Inflammatory macrophage treated with lipopolysaccharide for 1 hour (primary cell): Measurements from ENCODE around the gene HHATL.

ENCODE experiments used
- DNase-seq, 2 donors: peaks; one replicate each; pipeline ENCODE4 v3.0.0-alpha.2; 2020 to 2022

Gene HHATL

DNA sequence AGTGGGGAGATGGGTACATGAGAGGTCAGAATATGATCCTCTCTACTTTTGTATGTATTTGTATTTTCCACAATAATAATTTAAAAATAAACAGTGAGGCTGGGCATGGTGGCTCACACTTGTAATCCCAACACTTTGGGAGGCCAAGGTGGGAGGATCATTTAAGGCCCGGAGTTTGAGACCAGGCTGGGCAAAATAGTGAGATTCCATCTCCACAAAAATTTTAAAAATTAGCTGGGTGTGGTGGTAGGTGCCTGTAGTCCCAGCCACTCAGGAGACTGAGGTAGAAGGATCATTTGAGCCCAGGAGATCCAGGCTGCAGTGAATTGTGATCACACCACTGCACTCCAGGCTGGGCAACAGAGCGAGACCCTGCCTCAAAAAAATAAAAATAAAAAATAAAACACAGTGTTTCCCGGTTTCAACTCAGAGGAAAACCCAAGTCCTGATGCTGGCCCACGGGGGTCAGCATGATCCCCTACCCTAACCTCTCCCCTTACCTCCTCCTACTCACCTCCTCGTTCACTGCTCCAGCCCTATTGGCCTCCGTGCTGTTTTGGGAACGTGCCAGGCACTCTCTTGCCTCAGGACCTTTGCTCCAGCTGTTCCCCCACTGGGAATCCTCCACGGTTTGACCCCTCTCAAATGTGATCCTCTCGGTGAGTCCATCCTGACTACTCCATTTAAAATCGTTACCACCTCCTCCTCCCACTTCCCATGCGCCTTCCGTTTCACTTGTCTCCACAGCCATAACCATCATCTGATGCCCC lies 20.1 kb downstream of the HHATL start:
- no peak for DNase-seq

DNA sequence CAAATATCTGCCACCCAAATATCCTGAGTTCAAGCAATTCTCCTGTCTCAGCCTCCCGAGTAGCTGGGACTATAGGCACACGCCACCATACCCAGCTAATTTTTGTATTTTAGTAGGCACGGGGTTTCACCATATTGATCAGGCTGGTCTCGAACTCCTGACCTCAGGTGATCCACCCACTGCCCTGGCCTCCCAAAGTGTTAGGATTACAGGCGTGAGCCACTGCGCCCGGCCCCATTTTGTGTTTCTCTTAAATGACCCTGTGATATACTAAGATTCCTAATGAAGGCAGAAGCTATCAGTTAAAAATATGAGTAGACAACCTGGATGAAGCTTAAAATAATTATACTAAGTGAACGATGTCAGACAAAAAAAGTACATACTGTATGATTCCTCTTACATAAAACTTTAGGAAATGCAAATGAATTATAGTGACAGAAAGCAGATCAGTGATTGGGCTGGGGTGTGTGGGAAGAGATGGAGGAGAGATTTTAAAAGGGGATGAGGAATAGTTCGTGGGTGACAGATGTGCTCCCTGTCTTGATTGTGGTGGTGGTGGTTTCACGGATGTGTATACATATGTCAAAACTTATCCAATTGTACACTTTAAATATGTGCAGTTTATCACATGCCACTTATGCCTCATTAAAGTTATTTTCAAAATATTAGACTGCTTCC lies 21.1 kb downstream of the HHATL start:
- no peak for DNase-seq

DNA sequence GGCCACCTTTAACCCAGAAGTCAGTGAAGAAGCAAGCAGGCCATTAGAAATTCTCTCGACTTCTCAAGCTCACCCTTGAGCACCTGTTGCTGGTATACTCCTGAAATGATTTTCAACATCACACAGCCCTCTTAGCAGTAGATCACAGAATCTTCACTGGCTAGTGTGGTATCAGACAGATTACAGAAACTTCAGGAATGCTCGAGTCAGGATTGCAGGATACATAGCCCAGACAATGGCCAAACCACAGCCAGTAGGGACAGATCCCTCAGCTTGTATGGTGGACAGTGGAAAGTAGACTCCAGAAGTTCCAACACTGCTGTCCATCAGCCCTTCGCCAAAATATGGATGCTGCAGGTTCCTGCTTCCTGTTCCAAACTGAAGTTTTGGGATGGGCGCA lies 21.8 kb downstream of the HHATL start:
- DNase-seq: no peak

DNA sequence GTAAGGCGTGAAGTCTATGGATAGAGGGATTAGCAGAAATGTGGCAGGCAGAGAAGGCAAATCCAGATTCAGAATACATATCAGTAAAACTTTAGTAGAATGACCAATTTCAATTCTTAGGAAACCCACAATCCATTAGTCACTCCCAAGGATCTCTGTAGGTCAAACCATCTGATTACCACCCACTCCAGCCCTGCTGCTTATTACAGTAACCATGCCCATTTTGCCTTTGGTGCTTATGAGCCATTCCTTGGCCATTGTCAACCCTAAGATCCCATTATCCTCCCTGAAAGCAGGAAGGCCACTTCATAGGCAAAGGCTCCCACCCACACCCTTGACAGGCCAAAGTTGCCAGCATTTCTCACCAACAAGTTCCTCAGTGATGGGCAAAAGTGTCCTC lies 22.3 kb downstream of the HHATL start:
- DNase-seq: peak; percentile 49 to 79

DNA sequence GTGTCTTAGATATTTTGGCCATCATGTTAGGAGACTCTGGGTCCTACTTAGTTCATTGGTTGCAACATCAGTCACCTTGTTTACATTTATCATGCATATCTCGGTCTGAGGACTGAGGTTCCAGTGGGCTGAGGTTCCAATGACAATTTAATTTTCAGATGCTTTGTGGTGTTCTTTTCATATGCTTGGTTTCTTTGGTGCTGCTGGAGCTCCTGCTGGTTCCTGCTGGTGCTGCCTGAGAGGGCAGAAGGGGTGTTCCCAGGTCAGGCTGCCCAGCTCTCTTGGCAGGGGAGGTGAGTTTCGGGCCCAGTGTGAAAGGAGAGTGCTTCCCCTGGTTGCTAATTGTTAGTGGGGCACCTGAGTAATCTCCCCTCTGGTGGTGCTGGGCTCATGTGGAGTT lies 24.2 kb downstream of the HHATL start:
- no peak for DNase-seq

DNA sequence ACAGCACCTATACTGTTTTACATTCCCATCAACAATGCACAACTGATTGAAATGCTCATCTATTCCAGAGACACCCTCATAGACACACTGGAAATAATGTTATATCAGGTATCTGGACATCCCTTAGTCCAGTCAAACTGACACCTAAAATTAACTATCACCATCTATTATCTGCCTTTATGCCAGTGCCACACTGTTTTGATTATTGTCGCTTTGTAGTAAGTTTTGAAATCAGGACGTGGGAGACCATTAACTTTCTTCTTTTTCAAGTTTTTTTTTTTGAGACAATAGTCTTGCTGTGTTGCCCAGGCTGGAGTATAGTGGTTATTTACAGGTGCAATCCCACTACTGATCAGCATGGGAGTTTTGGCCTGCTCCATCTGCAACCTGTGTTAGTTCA lies 26.7 kb downstream of the HHATL start:
- DNase-seq: no peak

DNA sequence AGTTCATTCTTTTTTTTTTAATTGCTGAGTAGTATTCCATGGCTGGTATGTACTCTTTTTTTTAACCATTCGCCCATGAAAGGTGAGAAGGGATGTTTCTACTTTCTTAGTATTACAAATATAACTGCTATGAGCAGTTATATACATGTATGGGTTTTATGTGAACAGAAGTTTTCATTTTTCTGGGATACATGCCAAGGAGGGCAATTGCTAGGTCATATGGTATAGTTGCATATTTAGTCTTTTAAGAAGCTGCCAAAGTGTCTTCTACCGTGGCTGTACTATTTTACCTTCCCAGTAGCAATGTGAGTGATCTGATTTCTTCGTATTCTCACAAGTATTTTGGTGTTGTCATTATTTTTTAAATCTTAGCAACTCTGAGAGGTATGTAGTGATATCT lies 28.5 kb downstream of the HHATL start:
- no peak for DNase-seq

DNA sequence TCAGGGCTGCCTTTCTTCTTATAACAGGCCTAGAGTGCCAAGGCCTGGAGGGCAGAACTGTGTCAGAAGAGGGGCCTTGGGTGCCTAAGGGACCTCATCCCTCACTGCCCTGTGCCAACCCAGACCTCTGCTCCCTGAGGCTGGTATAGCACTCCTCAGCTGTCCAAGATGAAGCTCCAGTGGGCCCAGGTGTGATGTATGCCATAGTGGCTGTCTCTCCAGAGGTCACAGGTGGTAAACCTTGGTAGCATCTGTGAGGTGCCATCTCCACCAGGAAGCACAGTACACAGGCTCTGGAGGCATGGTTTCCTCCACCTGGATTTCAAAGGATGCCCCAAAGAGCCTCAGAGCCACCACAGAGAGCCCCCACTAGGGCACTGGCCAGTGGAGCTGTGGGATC lies 29.5 kb downstream of the HHATL start:
- DNase-seq: no peak

DNA sequence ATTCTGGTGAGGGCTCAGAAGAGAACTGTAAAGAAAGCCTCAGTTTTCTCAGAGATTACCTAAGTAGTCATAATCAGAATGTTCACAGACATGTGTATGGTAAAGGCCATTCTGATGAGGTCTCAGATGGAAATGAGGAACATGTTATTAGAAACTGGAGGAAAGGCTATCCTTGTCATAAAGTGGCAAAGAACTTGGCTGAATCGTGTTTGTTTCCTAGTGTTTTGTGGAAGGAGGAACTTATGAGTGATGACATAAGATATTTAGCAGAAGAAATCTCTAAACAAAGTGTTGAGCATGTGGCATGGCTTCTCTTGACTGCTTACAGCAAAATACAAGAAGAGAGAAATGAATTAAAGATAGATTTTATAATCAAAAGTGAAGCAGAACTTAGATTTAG lies 30.1 kb downstream of the HHATL start:
- peak; percentile 70 to 77 for DNase-seq

DNA sequence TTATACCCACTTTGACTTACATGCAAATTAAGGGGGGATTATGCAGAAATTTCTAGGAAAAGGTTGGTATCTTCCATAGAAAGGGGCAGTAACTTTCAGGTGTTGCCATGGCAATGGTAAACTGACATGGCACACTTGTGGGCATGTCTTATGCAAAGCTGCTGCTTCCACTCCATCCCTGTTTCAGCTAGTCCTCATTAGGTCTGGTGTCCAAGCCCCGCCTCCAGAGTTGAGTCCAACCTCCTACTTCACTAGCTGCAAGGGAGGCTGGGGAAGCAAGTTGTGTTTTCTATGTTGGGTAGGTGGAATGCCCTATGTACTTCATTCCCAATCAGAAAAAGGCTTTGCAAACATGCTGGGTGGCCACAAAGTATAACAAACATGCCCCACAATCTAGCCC lies 31.9 kb downstream of the HHATL start:
- DNase-seq: no peak

DNA sequence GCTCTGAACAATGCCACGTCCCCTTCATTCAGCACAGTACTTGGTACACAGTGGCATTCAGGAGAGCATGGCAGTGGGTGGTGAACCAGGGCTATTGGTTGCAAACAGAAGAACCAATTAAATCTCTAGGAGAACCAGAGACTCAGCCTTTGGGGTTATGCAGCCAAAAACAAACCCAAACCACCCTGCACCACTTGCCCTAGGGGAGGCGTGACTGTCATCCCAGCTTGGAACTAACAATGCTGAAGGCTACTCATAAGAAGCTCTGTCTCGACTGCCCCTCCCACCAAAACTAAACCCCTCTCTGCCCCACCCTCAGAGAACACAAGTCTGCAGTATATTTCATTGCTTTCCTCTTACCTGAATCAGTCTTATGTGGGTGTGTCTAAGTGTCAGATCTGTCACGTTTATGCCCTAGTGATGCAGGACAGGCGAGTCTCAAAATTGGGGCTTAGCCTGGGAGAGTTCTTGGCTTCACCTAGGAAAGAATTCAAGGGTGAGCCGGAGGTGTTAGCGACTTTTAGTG lies 32.5 kb downstream of the HHATL start:
- no peak for DNase-seq

DNA sequence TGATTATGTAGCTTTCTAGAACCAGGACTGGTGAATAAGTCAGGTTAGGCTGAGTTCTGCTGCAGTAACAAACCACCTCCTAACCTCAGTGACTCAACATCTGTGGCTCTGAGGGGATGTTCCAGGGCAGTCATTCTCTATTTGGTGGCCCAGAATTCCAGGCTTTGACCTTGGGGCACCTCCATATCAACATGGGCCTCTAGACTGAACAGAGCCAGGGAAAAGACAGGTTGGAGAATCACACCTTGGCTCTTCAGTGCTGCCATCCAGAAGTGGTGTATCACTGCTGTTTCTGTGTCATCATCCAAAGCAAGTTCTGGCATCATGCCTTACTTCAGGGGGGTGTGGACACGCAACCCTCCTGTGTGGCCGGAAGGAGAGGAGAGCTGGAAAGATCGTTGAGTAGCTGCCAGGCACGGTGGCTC lies 33.8 kb downstream of the HHATL start:
- no peak for DNase-seq

DNA sequence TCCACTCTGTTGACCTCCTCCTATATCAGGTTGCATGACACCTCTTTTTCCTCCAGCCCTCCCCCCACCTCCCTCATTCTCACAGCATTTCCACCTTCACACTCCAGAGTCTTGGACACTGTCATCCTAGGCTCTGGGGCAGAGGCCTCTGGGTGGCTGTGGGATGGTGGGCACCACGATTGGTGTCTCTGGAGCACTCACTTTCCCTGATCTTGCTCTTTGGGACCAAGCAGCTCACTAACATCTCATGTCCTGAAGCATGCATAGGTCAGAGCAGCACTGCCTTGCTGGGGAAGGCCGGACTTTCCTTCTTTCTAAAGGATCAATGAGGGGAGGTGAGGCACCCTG lies 34.2 kb downstream of the HHATL start:
- no peak for DNase-seq

DNA sequence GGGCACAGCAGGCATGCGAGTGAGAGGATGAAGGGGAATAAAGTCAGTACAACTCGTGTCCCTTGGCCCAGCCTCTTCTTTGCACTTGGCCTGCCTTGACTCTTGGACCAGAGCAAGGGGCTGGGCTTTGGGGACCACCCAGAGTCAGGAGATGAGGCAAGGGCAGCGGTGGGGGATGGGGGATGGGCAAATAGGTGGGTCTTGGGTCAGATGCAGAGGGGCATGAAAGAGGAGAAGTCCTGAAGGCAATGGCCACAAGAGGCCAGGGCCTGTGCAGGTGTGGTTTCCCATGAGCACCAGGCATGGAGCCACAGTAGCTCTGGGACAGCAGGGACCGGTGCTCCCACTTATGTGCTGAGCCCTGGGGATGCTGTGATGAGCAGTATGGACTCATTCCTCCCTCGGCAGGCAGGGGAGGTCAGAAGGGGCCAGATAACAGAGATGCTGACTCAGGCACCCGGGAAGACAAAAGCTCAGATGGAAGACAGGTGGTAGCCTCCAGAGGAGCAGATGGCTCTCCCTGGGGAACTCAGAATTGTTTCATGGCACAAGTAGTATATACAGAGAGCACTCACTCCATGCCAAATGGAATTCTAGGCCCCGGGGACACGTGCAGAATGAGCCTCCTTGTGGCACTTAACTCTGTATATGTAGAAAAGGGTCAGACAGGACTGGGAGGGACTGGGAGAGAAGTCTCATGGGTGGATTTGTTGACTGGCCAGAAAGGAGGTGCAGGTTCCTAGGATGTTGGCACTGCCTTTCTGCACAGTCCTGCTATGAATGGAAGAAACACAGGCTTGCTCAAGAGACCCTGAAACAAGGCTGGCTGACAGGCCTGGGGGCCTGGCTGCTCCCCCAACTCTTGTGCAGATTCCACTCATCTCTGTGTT lies 34.8 kb downstream of the HHATL start:
- DNase-seq: no peak

DNA sequence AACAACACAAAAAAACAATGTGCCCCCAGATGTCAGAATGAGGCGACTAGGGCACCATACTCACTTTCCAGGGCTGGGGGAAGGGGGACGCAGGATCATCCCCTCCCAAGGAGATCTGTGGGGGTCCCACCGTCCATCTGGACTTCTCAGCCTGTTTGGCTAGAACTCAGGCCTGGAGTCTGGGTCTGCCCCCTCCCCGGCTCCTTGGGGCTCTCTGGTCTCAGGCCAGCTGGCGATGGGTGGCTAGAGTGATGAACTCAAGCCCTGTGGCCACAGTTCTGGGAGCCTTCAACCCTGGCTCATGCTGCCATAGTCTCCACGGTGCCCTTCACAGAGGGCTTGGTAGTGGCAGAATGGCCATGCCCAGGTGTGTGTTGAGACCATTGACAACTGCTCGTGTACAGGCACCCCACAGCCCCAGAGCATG lies 35.5 kb downstream of the HHATL start:
- no peak for DNase-seq

DNA sequence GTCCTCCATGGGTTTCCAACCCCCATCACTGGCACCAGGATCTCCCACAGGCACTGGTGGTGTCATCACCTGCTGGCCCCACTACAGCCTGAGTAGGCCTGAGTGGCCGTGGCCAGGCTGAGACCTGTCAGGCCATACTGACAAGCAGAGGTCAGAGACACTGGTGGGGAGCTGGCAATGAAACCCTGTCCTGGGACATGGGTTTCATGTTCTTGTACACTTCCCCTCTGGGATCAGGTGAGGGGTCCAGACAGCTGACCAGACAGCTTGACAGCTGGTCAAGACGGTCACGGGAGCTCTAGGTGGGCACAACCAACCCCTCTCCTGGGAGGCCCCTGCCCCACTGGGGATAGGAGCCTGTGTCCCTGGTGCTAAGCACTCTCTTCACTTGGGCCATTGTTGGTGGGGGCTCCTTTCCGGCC lies 36.0 kb downstream of the HHATL start:
- no peak for DNase-seq

DNA sequence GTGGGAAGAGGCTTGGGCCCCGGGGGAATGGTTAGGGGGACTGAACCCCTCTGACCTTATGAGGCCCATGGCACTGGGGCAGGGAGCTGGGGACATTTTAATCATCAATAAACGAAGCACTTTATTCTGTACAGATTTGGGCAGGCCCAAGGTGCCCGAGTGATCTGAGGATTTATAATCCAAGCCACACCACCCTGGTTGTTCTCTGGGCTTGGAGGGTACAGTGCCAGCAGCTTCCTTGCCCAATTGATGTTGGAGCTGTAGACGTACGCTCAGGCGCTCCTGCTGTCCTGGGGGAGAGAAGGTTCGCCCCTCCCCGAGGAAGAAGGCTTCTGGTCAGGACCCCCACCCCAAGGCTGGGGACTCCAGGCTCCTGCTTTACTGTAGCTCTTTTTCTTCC lies 36.6 kb downstream of the HHATL start:
- no peak for DNase-seq

DNA sequence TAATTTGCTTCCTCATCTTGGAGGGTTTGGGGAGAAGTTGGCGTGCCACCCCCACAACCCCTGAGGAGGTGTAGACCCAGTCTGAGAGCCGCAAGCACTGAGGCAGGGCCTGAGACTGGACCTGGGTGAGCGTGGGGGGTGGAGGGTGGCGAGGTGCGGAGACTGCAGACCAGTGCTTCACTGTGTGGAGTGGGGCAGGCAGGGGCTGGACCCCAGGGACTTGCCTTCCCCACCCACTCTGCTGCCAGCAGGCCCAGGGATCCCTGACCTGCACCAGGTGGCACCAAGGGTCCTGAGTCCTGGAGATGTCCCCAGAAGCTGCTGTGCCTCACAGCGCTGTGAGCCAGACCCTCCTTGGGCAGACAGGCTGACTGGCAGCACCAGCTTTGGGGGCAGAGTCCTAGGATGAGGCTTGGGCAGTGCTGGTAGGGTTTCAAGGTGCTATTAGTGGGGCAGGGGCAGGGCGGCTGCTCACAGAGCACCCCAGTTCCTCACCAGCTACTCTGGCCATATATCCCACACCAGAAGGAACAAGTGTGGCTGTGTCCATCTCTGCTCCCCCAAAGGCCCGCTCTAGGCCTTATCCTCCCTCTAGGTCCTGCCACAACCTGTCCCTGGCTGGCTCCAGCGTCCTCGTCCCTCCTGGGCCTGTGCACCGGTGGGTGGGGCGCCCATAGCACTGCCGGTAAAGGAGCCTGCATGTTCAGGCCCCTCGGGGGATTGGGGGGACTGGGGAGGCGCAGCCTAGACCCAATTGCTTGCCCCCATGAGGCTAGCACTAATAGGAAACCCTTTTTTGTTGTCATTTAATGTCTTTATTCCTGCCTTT lies 37.3 kb downstream of the HHATL start:
- no peak for DNase-seq

DNA sequence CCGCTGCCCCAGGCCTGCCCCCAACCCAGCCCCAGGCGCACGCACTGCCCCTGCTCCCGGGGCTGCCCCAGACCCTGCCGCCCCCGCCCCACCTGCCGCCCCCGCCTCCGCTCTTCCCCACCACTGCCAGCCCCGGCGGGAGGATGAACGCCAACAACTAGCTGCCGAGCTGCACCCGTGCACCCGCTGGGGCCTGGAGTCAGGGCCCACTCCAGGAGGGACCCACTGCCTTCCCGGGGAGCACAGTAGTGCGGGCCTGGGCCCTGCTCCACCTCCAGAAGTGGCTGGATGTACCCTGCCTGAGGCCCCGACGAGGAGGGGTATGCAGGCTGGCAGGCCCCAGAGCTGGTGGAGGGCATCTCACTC lies 38.2 kb downstream of the HHATL start:
- no peak for DNase-seq

DNA sequence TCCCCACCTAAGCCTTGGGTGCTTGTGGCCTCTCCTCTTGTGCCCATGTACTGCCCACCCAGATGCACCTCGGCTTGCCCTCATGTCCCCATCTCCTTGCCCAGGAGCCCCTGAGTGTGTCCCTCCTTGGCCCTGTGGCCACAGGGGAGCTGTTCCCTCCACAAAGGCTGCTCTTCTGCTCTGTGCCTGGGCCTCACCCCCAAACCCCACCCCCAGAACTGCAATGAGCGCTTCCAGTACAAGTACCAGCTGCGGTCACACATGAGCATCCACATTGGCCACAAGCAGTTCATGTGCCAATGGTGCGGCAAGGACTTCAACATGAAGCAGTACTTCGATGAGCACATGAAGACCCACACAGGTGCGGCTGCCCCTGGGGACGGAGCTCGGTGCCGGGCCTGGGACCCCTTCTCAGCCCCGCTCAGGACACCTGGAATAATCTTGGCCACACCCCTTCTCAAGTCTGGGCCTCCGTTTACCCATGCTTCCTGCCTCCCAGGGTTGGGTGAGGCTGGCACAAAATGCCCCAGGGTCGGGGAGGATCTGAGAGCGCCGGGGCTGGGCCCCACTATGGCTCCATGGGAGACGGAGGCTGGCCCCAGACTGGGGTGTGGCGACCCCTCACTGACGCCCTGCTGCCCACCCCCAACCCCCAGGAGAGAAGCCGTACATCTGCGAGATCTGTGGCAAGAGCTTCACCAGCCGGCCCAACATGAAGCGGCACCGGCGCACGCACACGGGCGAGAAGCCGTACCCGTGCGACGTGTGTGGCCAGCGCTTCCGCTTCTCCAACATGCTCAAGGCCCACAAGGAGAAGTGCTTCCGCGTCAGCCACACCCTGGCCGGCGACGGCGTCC lies 38.8 kb downstream of the HHATL start:
- no peak for DNase-seq

DNA sequence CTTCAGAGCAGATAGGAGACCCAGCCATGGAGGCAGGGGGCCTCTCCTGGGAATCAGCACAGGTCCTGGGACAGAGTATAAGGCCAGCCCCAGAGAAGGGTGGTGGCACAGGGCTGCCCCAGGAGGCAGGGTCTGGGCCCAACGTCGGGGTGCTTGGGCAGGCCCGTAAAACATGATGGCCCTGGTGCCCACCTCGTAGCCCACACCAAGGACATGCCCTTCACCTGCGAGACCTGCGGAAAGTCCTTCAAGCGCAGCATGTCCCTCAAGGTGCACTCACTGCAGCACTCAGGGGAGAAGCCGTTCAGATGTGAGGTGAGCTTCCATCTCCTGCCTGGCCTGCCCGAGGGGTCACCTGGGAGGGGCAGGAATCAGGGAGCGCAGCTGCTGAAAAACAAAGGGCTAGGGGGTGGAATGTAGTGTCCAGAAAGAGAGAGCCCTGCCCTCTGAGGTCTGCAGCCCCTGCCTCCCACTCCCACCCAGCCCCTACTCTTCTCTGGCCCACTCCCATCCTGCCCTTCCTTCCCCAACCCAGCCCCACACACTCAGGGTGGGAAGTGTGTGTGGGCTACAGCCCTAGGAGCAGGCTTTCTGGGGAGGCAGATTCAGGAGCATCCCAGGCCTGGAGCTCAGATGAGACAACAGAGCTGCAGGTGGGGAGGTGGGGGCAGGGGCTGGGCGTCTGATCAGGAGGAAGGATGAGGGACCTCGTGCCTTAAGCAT lies 39.6 kb downstream of the HHATL start:
- no peak for DNase-seq
